OCI-LY3 (cell line): Measurements from ENCODE around the gene PLCB1.

Experiments used
- CTCF ChIP-seq: fragments of 200-600, 300-600 bp; sonication (generic); IDR thresholded peaks from 2 replicates; pipeline ENCODE4 v1.5.1; 2014; ENCODE audit warnings: antibody characterized with exemption, low read length, low read depth
- EZH2phosphoT487 ChIP-seq: fragments of 200-600 bp; shearing (Covaris generic); IDR thresholded peaks from 2 replicates; pipeline ENCODE4 v1.6.1; 2018; ENCODE audit warnings: antibody characterized with exemption, mixed run types, low read depth

- no peak for TF ChIP-seq CTCF
- no peak for TF ChIP-seq EZH2phosphoT487
Observed at GRCh38 chr20:8187740-8188139, 55.7 kb downstream of the PLCB1 start.
